GM23248 (cell line): ENCODE data around the gene GRPEL2.

Experiments
- EZH2 ChIP-seq: fragments of 200-600 bp; sonication (generic); IDR thresholded peaks from 2 replicates; pipeline ENCODE4 v1.6.1; 2018; ENCODE audit warnings: antibody characterized with exemption, mild to moderate bottlenecking; ENCODE audit not compliant: insufficient read depth, poor library complexity, severe bottlenecking
- EZH2phosphoT487 ChIP-seq: fragments of 200-600 bp; sonication (generic); IDR thresholded peaks from 2 replicates; pipeline ENCODE4 v1.6.1; 2018; ENCODE audit warnings: antibody characterized with exemption, moderate library complexity, mild to moderate bottlenecking, low read depth; ENCODE audit not compliant: insufficient read depth

DNA sequence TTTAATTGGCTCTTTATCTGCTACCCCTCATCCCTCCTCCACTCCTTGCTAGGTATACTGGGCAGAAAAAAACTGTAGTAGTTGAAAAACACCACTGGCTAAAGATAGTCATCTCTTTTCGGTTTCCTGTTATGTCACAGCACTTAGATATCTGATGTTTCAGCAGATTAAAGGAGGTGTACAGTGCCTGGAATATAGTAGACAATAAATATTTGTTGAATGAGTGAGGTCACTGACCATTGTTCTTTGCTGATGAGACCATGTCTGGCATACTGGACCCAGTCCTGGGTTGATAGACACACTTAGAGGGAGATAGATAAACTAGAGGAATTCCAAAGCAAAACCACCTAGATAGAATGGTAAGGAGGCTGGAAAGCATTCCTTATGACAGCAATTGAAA lies 3.2 kb downstream of the GRPEL2 start:
- TF ChIP-seq EZH2 (no peak), EZH2phosphoT487 (no peak)
